Spleen (tissue), 11 donors: Measurements from ENCODE around the gene SLC13A3. TPM values are rescaled to one million over a fixed set of nuclear protein-coding genes. Genes with fewer than 3 reads are reported as not detected.

Experiments
- DNase-seq: peaks from one replicate; pipeline ENCODE4 v3.0.0-alpha.2; 2020
- H3K27ac ChIP-seq, 8 donors: fragments of 200-600 bp; sonication (generic) in 7 of 8; 1 replicate in 4 of 8; 2 replicates in 4 of 8; pipeline versions ENCODE4 v1.5.0 to v1.8.0; 2016 to 2021; ENCODE audit warnings: inconsistent platforms in 4 of 8, mild to moderate bottlenecking in 4 of 8, moderate library complexity in 1 of 8
- H3K27me3 ChIP-seq, 7 donors: fragments of 200-600 bp; sonication (generic) in 6 of 7; replicated peaks in 1 of 7; 1 replicate in 4 of 7; 2 replicates in 3 of 7; pipeline versions ENCODE4 v1.5.0 to v1.8.0; 2016 to 2021; ENCODE audit warnings: inconsistent platforms in 3 of 7, mild to moderate bottlenecking in 1 of 7
- H3K36me3 ChIP-seq, 6 donors: fragments of 200-600 bp; sonication (generic) in 5 of 6; 1 replicate in 4 of 6; 2 replicates in 2 of 6; pipeline versions ENCODE4 v1.5.0 to v1.8.0; 2016 to 2021; ENCODE audit warnings: inconsistent platforms in 2 of 6
- H3K4me1 ChIP-seq, 6 donors: fragments of 200-600 bp; sonication (generic) in 5 of 6; 1 replicate in 3 of 6; 2 replicates in 3 of 6; pipeline versions ENCODE4 v1.5.0 to v1.8.0; 2016 to 2021; ENCODE audit warnings: inconsistent platforms in 3 of 6
- H3K4me3 ChIP-seq, 8 donors: fragments of 200-600 bp; sonication (generic) in 7 of 8; 1 replicate in 4 of 8; 2 replicates in 4 of 8; pipeline versions ENCODE4 v1.5.0 to v1.8.0; 2016 to 2021; ENCODE audit warnings: inconsistent platforms in 4 of 8, mild to moderate bottlenecking in 4 of 8, moderate library complexity in 2 of 8
- H3K9me3 ChIP-seq, 8 donors: fragments of 200-600 bp; sonication (generic) in 7 of 8; 1 replicate in 4 of 8; 2 replicates in 4 of 8; pipeline versions ENCODE4 v1.5.0 to v1.8.0; 2016 to 2021; ENCODE audit warnings: inconsistent platforms in 4 of 8
- POLR2A ChIP-seq, 3 donors: fragments of 450-650 bp; IDR thresholded peaks; one replicate each; pipeline ENCODE4 v1.5.1; 2017; ENCODE audit warnings: antibody characterized with exemption in 3 of 3, mild to moderate bottlenecking in 1 of 3
- POLR2AphosphoS5 ChIP-seq, 3 donors: sonication (generic); formaldehyde crosslinking; IDR thresholded peaks; one replicate each; pipeline ENCODE4 v1.5.1; 2017; ENCODE audit warnings: antibody characterized with exemption in 3 of 3
- WGBS, 5 donors: extraction: QIAGEN DNeasy Blood & Tissue Kit in 3 of 5; methylation state at CpG; one replicate each; pipeline versions ENCODE4 v1.1.5 to v1.1.7; 2013 to 2018; 5-methylcytosine and 5-hydroxymethylcytosine counted together
- intact Hi-C: fragments of 100-400 bp; cut with DNase I; formaldehyde crosslinking; loops from one replicate; pipeline ENCODE4 v1.15.0; 2023; ENCODE audit warnings: low total_unique reads
- polyA plus RNA-seq, 3 donors: library from polyadenylated mRNA; stranded (reverse); fragments of 200-250 nt; gene quantifications; one replicate each; pipeline ENCODE4 v1.2.1, GENCODE V29; 2013
- total RNA-seq, 7 donors: library from RNA; depleted of rRNA in 3 of 7; stranded (reverse); fragments of >200 nt in 3 of 7; fragmentation: NEBNext Ultra II Directional in 4 of 7; extraction: Animal tissue kit (Norgen Biotek cat#: 25700) in 4 of 7; gene quantifications; one replicate each; pipeline versions ENCODE4 v1.1.0 to v1.2.1, GENCODE V29; 2016 to 2021
- TF ChIP-seq, protein P1 (sequence below), 11 experiments: fragments of 200-600 bp in 7 of 11; fragments of 450-650 bp in 4 of 11; sonication (generic) in 4 of 11; IDR thresholded peaks in 8 of 11; conservative IDR thresholded peaks in 3 of 11; 1 replicate in 7 of 11; 2 replicates in 4 of 11; pipeline versions ENCODE4 v1.4.0 to v1.8.0; 2016 to 2021; ENCODE audit warnings: antibody characterized with exemption in 11 of 11, inconsistent platforms in 4 of 11, mild to moderate bottlenecking in 1 of 11
- donor health status: healthy with polysubstance abuse.
- donor health status: DM: no; HTN: no; CAD: no; lungs with moderate emphysema.
- donor health status: DM: no; HTN: no; CAD: no.
- donor health status: Bipolar disorder and iron deficiency.
- donor health status: healthy.
- donor health status: DM: no; HTN: no; CAD: no.
- donor health status: DM: yes; HTN: yes; CAD: no.

SLC13A3 gene
- total and polyA plus RNA-seq, 10 donors, result 0.16 to 1.7 (median 0.44) TPM; not detected in 1

DNA sequence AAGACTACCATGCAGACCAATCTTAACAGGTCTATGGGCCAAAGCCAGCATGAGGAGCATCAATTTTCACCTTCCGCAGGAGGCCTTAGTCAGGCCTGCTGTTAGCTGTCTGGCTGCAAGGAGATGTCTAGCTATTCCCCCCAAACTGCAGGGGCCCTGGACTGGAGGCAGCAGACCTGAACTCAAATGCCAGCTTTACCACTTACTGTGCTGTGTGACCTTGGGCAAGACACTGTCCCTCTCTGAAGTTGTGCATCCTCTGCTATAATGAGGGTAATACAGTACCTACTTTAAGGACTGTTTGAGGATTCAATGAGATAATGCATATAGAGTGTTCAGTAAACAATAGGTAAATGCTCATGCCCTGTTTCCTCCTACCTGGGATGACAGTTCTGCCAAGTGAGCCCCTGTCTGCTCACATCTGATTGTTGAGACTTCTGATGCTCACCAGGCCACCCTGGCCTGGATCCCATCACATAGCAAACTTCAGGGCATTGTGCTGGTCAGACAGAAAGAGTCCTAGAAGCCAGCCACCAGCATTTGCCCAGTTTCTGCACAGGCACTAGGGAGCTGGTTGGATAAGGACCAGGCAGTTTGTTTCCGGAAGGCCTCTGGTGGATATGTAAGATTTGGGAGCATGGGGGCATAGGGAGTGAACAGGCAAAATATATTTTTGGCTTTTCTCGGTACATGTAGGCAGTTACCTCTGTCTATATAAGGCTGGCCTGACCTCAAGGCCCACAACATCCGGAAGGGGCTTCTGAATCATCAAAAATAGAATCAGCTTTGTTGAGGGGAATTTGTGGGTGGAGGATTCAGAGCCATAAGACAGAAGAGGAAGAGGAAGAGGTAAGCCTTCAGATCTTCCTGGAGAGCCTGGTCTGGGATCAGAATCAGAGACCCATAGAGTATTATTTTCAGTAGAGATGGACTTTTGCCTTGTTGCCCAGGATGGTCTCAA is 98.5 kb downstream of the SLC13A3 start:
- 30 to 39% (median 32%) methylated on average over 4 of the region's 4 CpGs for WGBS, 5 donors
- Histone ChIP-seq H3K36me3 (no peaks in the 10 kb centered on the region), H3K9me3 (no peaks in the 10 kb centered on the region), H3K27ac (peak overlapping the region in 1 of 8 donors; percentile 42), H3K4me3 (no peak overlapping the region), H3K27me3 (peaks cover 0 to under 1% (median 0%) of the 10 kb centered on the region in 7 donors), H3K4me1 (peaks cover 6 to 42% (median 21%) of the 10 kb centered on the region in 6 donors)
- no peak for DNase-seq
- intact Hi-C loops, result no loop called here
- TF ChIP-seq POLR2AphosphoS5 (IDR thresholded peaks at IDR 0.05) (no peak), POLR2A (IDR thresholded peaks at IDR 0.05) (no peak)
- TF ChIP-seq, protein P1, sequence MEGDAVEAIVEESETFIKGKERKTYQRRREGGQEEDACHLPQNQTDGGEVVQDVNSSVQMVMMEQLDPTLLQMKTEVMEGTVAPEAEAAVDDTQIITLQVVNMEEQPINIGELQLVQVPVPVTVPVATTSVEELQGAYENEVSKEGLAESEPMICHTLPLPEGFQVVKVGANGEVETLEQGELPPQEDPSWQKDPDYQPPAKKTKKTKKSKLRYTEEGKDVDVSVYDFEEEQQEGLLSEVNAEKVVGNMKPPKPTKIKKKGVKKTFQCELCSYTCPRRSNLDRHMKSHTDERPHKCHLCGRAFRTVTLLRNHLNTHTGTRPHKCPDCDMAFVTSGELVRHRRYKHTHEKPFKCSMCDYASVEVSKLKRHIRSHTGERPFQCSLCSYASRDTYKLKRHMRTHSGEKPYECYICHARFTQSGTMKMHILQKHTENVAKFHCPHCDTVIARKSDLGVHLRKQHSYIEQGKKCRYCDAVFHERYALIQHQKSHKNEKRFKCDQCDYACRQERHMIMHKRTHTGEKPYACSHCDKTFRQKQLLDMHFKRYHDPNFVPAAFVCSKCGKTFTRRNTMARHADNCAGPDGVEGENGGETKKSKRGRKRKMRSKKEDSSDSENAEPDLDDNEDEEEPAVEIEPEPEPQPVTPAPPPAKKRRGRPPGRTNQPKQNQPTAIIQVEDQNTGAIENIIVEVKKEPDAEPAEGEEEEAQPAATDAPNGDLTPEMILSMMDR (IDR thresholded peaks at IDR 0.05 in 8 of 11, conservative IDR thresholded peaks at IDR 0.05 in 3 of 11), result no peak

DNA sequence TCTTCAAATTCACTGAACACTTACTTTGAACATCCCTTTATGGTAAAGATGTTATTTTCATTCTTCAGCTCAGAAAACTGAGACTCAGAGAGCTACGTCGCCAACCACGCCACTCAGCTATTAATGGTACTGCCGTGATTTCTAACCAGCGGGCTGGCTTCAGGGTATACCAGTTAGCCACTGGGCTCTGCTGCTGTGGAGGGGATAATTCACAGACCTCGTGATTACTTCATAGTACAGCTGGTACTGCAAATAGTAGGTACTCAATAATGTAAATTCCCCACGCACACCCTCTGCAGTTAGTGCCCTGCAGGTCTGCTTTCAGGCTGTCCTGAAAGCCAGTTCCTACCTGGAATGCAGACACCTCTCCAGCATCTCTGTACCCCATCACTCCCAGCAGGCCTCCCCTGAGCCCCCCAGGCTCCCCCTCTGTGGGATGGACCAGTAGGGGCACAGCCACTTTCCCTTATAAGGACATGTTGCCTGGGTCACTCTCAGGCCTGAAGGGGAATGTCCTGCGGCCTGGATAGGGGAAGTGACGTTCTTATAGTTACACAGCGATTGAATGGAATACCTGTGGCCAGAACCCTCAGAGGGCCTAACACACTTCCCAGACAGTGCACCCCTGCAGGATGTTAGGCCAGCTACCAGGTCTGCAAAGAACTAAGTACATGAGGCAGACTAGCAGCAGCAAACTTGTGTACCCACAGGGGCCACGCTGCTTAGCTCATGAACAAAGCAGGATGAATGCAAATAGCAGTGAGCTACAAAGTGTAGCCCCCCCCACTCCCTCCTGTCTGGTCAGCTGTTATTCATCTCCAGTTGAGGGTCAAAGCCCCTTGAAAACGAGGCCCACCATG is 99.5 kb downstream of the SLC13A3 start:
- H3K27me3 ChIP-seq, result peaks cover 0 to 6% (median 0%) of the 10 kb centered on the region in 7 donors
- H3K36me3 ChIP-seq, result no peaks in the 10 kb centered on the region
- WGBS, 5 donors, result 58 to 76% (median 72%) methylated on average over 12 of the region's 12 CpGs
- peaks cover 6 to 42% (median 21%) of the 10 kb centered on the region in 6 donors for H3K4me1 ChIP-seq
- H3K9me3 ChIP-seq, result no peaks in the 10 kb centered on the region
- DNase-seq, result no peak
- no peak for TF ChIP-seq POLR2A (IDR thresholded peaks at IDR 0.05)
- no peak for TF ChIP-seq POLR2AphosphoS5 (IDR thresholded peaks at IDR 0.05)
- TF ChIP-seq, protein P1 (IDR thresholded peaks at IDR 0.05 in 8 of 11, conservative IDR thresholded peaks at IDR 0.05 in 3 of 11), result no peak
- no peak overlapping the region for H3K4me3 ChIP-seq
- H3K27ac ChIP-seq, result no peak overlapping the region
- intact Hi-C loops, result no loop called here

DNA sequence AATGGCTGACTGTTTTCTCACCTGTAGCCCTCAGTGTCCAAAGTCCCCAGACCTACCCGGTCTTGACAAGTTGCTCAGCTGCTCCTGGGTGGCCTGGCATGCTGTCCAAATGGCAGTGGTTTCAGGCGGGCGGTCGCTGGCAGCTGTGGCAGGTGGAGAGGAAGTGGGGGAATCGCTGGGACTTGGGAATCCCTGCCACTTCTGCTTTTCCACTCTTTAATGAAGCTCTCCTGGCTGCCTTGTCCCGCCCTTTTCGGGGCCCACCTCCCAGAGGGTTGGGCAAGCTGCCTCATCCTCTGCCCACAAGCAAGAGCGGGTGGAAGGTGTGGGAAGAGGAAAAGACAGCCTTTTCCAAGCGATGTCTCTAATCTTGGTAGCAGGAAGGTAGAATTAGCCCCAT is 100.8 kb downstream of the SLC13A3 start, which contains the start of gene OCSTAMP:
OCSTAMP (minus strand) TSS at position 194 of the 400 bp plus-strand sequence; CDS start at position 100, 94 bp downstream.
- Histone ChIP-seq H3K27me3 (peaks cover 0 to 17% (median 0%) of the 10 kb centered on the region in 7 donors), H3K27ac (no peak within 1 kb of the TSS), H3K4me3 (no peak within 1 kb of the TSS), H3K4me1 (peaks cover 6 to 49% (median 24%) of the 10 kb centered on the region in 6 donors), H3K36me3 (no peaks in the 10 kb centered on the region), H3K9me3 (no peaks in the 10 kb centered on the region)
- TF ChIP-seq POLR2AphosphoS5 (IDR thresholded peaks at IDR 0.05) (no peak), POLR2A (IDR thresholded peaks at IDR 0.05) (no peak)
- TF ChIP-seq, protein P1 (IDR thresholded peaks at IDR 0.05 in 8 of 11, conservative IDR thresholded peaks at IDR 0.05 in 3 of 11), result no peak
- intact Hi-C loops, result no loop called here
- 27 to 62% (median 37%) methylated on average over 5 to 9 of the region's 9 CpGs for WGBS, 5 donors
- no peak for DNase-seq
